CD14-positive monocyte (primary cell): Measurements from ENCODE around the gene CFD. TPM values are rescaled to one million over a fixed set of nuclear protein-coding genes. Genes with fewer than 3 reads are reported as not detected.

Source experiments
- DNase-seq, 3 donors: peaks; one replicate each; pipeline ENCODE4 v3.0.0-alpha.2; 2011 to 2022
- H2AFZ ChIP-seq: 2 replicates; pipeline ENCODE4 v1.6.0; 2012; ENCODE audit warnings: mild to moderate bottlenecking, low read depth, low read length, inconsistent platforms; ENCODE audit not compliant: insufficient read depth, poor library complexity, severe bottlenecking
- H3K27ac ChIP-seq, 2 donors: 1 replicate in 1 of 2; 2 replicates in 1 of 2; pipeline ENCODE4 v1.5.1; 2012 to 2013; ENCODE audit warnings: low read length in 2 of 2, control low read depth in 1 of 2, inconsistent platforms in 1 of 2, low read depth in 1 of 2, mild to moderate bottlenecking in 1 of 2
- H3K27me3 ChIP-seq, 2 donors: one replicate each; pipeline versions ENCODE4 v1.6.0 to v1.6.1; 2011 to 2013; ENCODE audit warnings: low read length in 2 of 2; ENCODE audit not compliant: control insufficient read depth in 2 of 2, insufficient read depth in 2 of 2
- H3K36me3 ChIP-seq, 2 donors: replicated peaks in 1 of 2; 1 replicate in 1 of 2; 2 replicates in 1 of 2; pipeline versions ENCODE4 v1.5.1 to v1.6.1; 2012 to 2013; ENCODE audit warnings: low read length in 2 of 2, control low read depth in 1 of 2, inconsistent platforms in 1 of 2, mild to moderate bottlenecking in 1 of 2; ENCODE audit not compliant: insufficient read depth in 2 of 2, control insufficient read depth in 1 of 2
- H3K4me1 ChIP-seq, 2 donors: 1 replicate in 1 of 2; 2 replicates in 1 of 2; pipeline versions ENCODE4 v1.5.1 to v1.6.1; 2012 to 2013; ENCODE audit warnings: low read length in 2 of 2, control low read depth in 1 of 2, inconsistent platforms in 1 of 2, mild to moderate bottlenecking in 1 of 2, moderate library complexity in 1 of 2; ENCODE audit not compliant: insufficient read depth in 2 of 2, control insufficient read depth in 1 of 2
- H3K4me2 ChIP-seq: replicated peaks from 2 replicates; pipeline ENCODE3; 2012; ENCODE audit warnings: low read length, moderate library complexity, mild to moderate bottlenecking; ENCODE audit not compliant: poor library complexity, severe bottlenecking; ENCODE audit errors: extremely low read depth
- H3K4me3 ChIP-seq, 3 experiments: fragments of 200-600 bp in 1 of 3; sonication (generic) in 1 of 3; replicated peaks in 1 of 3; 1 replicate in 2 of 3; 2 replicates in 1 of 3; pipeline ENCODE4 v1.5.1; 2011 to 2013; ENCODE audit warnings: low read length in 3 of 3, mild to moderate bottlenecking in 3 of 3, control low read depth in 2 of 3, low read depth in 2 of 3, inconsistent platforms in 1 of 3, moderate library complexity in 1 of 3
- H3K79me2 ChIP-seq: 2 replicates; pipeline ENCODE4 v1.6.0; 2012; ENCODE audit warnings: mild to moderate bottlenecking, control low read depth, inconsistent platforms, low read length, moderate library complexity; ENCODE audit not compliant: insufficient read depth
- H3K9ac ChIP-seq: 2 replicates; pipeline ENCODE4 v1.6.0; 2017; ENCODE audit warnings: low read length, mild to moderate bottlenecking; ENCODE audit not compliant: insufficient read depth, poor library complexity, severe bottlenecking
- H3K9me3 ChIP-seq, 2 donors: replicated peaks in 1 of 2; 1 replicate in 1 of 2; 2 replicates in 1 of 2; pipeline versions ENCODE4 v1.5.1 to v1.6.1; 2012 to 2013; ENCODE audit warnings: low read length in 2 of 2, control low read depth in 1 of 2; ENCODE audit not compliant: control insufficient read depth in 1 of 2, insufficient read depth in 1 of 2
- H4K20me1 ChIP-seq: 2 replicates; pipeline ENCODE4 v1.6.0; 2012; ENCODE audit warnings: mild to moderate bottlenecking, low read length, control low read depth, moderate library complexity; ENCODE audit not compliant: insufficient read depth
- H3K27ac Mint-ChIP-seq, 7 donors: one replicate each; pipeline ENCODE4 v1.8.0; 2020; ENCODE audit warnings: mild to moderate bottlenecking in 7 of 7, mixed read lengths in 7 of 7, moderate library complexity in 6 of 7, inconsistent platforms in 2 of 7
- H3K27me3 Mint-ChIP-seq, 3 donors: one replicate each; pipeline ENCODE4 v1.8.0; 2021 to 2022; ENCODE audit warnings: low read depth in 3 of 3, mild to moderate bottlenecking in 3 of 3, mixed read lengths in 3 of 3, moderate library complexity in 3 of 3, inconsistent platforms in 1 of 3
- H3K36me3 Mint-ChIP-seq, 2 donors: one replicate each; pipeline ENCODE4 v1.8.0; 2020; ENCODE audit warnings: mixed read lengths in 2 of 2, inconsistent platforms in 1 of 2, mild to moderate bottlenecking in 1 of 2
- H3K4me1 Mint-ChIP-seq: one replicate; pipeline ENCODE4 v1.8.0; 2020; ENCODE audit warnings: mild to moderate bottlenecking, mixed read lengths
- H3K4me3 Mint-ChIP-seq, 2 donors: one replicate each; pipeline ENCODE4 v1.8.0; 2020; ENCODE audit warnings: mild to moderate bottlenecking in 2 of 2, mixed read lengths in 2 of 2, moderate library complexity in 1 of 2
- H3K9me3 Mint-ChIP-seq, 7 donors: one replicate each; pipeline ENCODE4 v1.8.0; 2020 to 2022; ENCODE audit warnings: mixed read lengths in 7 of 7, mild to moderate bottlenecking in 6 of 7, moderate library complexity in 6 of 7, inconsistent platforms in 2 of 7
- WGBS: methylation state at CpG from one replicate; pipeline ENCODE4 v1.1.5; 2013; ENCODE audit warnings: missing lambda C conversion rate; ENCODE audit not compliant: insufficient coverage; 5-methylcytosine and 5-hydroxymethylcytosine counted together
- intact Hi-C, 2 donors: fragments of 100-400 bp; cut with micrococcal nuclease; formaldehyde crosslinking; loops; one replicate each; pipeline versions ENCODE4 v1.15.0 to v1.15.1; 2023
- polyA plus RNA-seq, 3 donors: library from polyadenylated mRNA; depleted of rRNA in 1 of 3; unstranded in 2 of 3; stranded (reverse) in 1 of 3; fragments of 300-500 nt in 2 of 3; fragments of >200 nt in 1 of 3; fragmentation: Illumina TruSeq in 2 of 3; gene quantifications; 1 replicate in 2 of 3; 2 replicates in 1 of 3; pipeline ENCODE4 v1.2.3, GENCODE V29; 2012 to 2021
- TF ChIP-seq, protein P1 (sequence below): fragments of 200-600 bp; IDR thresholded peaks from one replicate; pipeline ENCODE4 v1.8.0; 2022; ENCODE audit warnings: antibody characterized with exemption, mild to moderate bottlenecking

CFD gene
- polyA plus RNA-seq, 3 donors = 272 to 862 (median 654) TPM

GRCh38 chr19:813219-814151 lies 46.0 kb upstream of the CFD start:
- H3K4me3 ChIP-seq = no peak overlapping the region
- H3K9me3 Mint-ChIP-seq = peaks cover 0 to 11% (median 0%) of the 10 kb centered on the region in 7 donors
- H3K27me3 ChIP-seq = no peaks in the 10 kb centered on the region
- H3K4me3 Mint-ChIP-seq = no peak overlapping the region
- DNase-seq = no peak
- peaks cover 24 to 47% of the 10 kb centered on the region in 2 donors for H3K36me3 Mint-ChIP-seq
- peaks cover 1% of the 10 kb centered on the region for H3K4me1 Mint-ChIP-seq
- H2AFZ ChIP-seq = no peak overlapping the region
- H3K4me1 ChIP-seq = no peaks in the 10 kb centered on the region
- no peaks in the 10 kb centered on the region for H3K9me3 ChIP-seq
- H3K27ac Mint-ChIP-seq = no peak overlapping the region
- no peaks in the 10 kb centered on the region for H3K27me3 Mint-ChIP-seq
- no peak overlapping the region for H3K9ac ChIP-seq
- peaks cover 35 to 36% of the 10 kb centered on the region in 2 donors for H3K36me3 ChIP-seq
- 97% methylated on average over 70 of the region's 87 CpGs for WGBS
- no peak overlapping the region for H3K27ac ChIP-seq
- H3K79me2 ChIP-seq = peaks cover 30% of the 10 kb centered on the region
- H3K4me2 ChIP-seq = no peak overlapping the region
- intact Hi-C loops = no loop called here
- TF ChIP-seq, protein P1, sequence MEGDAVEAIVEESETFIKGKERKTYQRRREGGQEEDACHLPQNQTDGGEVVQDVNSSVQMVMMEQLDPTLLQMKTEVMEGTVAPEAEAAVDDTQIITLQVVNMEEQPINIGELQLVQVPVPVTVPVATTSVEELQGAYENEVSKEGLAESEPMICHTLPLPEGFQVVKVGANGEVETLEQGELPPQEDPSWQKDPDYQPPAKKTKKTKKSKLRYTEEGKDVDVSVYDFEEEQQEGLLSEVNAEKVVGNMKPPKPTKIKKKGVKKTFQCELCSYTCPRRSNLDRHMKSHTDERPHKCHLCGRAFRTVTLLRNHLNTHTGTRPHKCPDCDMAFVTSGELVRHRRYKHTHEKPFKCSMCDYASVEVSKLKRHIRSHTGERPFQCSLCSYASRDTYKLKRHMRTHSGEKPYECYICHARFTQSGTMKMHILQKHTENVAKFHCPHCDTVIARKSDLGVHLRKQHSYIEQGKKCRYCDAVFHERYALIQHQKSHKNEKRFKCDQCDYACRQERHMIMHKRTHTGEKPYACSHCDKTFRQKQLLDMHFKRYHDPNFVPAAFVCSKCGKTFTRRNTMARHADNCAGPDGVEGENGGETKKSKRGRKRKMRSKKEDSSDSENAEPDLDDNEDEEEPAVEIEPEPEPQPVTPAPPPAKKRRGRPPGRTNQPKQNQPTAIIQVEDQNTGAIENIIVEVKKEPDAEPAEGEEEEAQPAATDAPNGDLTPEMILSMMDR = no peak
- H4K20me1 ChIP-seq = peaks cover 45% of the 10 kb centered on the region

GRCh38 chr19:814152-815078 lies 45.0 kb upstream of the CFD start:
- Histone ChIP-seq H3K9me3 (no peaks in the 10 kb centered on the region), H3K4me1 (no peaks in the 10 kb centered on the region), H3K4me3 (no peak overlapping the region), H3K9ac (no peak overlapping the region), H4K20me1 (peaks cover 36% of the 10 kb centered on the region), H3K27me3 (no peaks in the 10 kb centered on the region), H3K4me2 (no peak overlapping the region), H3K36me3 (peaks cover 27 to 28% of the 10 kb centered on the region in 2 donors), H2AFZ (no peak overlapping the region), H3K27ac (no peak overlapping the region), H3K79me2 (peaks cover 21% of the 10 kb centered on the region)
- H3K36me3 Mint-ChIP-seq = peaks cover 18 to 37% of the 10 kb centered on the region in 2 donors
- intact Hi-C loops = loop anchor here in 1 of 2 donors (5.0 kb wide), 1 partner anchor 38 kb away; the partner anchor contains the start of gene ELANE
- peaks cover 0 to 1% (median 0%) of the 10 kb centered on the region in 3 donors for H3K27me3 Mint-ChIP-seq
- WGBS = 87% methylated on average over 48 of the region's 49 CpGs
- H3K4me1 Mint-ChIP-seq = peaks cover 1% of the 10 kb centered on the region
- H3K27ac Mint-ChIP-seq = peak overlapping the region in 1 of 7 donors; percentile 0
- DNase-seq = no peak
- TF ChIP-seq, protein P1 = no peak
- no peak overlapping the region for H3K4me3 Mint-ChIP-seq
- H3K9me3 Mint-ChIP-seq = peaks cover 0 to 11% (median 0%) of the 10 kb centered on the region in 7 donors
